ENCODE results near the gene DYNC1LI2.
A peak's percentile ranks its signal among the peaks of the same experiment; 100 is the strongest.

DYNC1LI2 gene

GRCh38 chr16:66750279-66751052 lies 943 bp downstream of the DYNC1LI2 start:
- H3K36me3 ChIP-seq (replicated peaks; ENCODE audit: insufficient read depth, low read length) = peaks cover 6% of the 10 kb centered on the region
- H3K9me3 ChIP-seq (replicated peaks; ENCODE audit: insufficient read depth, low read length) = no peaks in the 10 kb centered on the region
- peak overlapping the region; percentile 84 for H3K9ac ChIP-seq (ENCODE audit: low read length)
- 0 out of 2 replicates have a peak, but pooled peaks cover 6% of the 10 kb centered on the region for H3K27me3 ChIP-seq (replicated peaks; ENCODE audit: insufficient read depth, low read length)
- TF ChIP-seq EZH2 (optimal IDR thresholded peaks at IDR 0.05; ENCODE audit: low read depth, low read length) (no peak), EZH2phosphoT487 (IDR thresholded peaks at IDR 0.05; ENCODE audit: low read length) (no peak), CTCF (IDR thresholded peaks at IDR 0.05; ENCODE audit: low read length) (no peak)
- DNase-seq = no peak
- H3K79me2 ChIP-seq (ENCODE audit: low read length) = peaks cover 52% of the 10 kb centered on the region
- no peaks in the 10 kb centered on the region for H3K9me2 ChIP-seq (replicated peaks; ENCODE audit: insufficient read depth, low read length)
- H3K4me1 ChIP-seq (ENCODE audit: low read length) = peaks cover 48% of the 10 kb centered on the region
- H3K4me2 ChIP-seq (ENCODE audit: low read depth, low read length) = peak overlapping the region; percentile 92
- H4K20me1 ChIP-seq (ENCODE audit: insufficient read depth, low read length) = no peaks in the 10 kb centered on the region
- peaks cover 19% of the 10 kb centered on the region; the same call in 1 of the 2 replicates for H3F3A ChIP-seq (ENCODE audit: insufficient read depth, low read length)
- H3K27ac ChIP-seq (ENCODE audit: low read length) = no peak overlapping the region
- H2AFZ ChIP-seq (ENCODE audit: low read length) = peak overlapping the region; percentile 66
- H3K4me3 ChIP-seq (ENCODE audit: low read length) = peak overlapping the region; percentile 82

- peaks cover 12% of the 10 kb centered on the region for H3K36me3 ChIP-seq (replicated peaks; ENCODE audit: insufficient read depth, low read length)
- peaks cover 45% of the 10 kb centered on the region for H3K4me1 ChIP-seq (ENCODE audit: low read length)
These were observed 4.7 kb downstream of the DYNC1LI2 start for GRCh38 chr16:66746682-66747081.

GRCh38 chr16:66746048-66746447 lies 5.4 kb downstream of the DYNC1LI2 start:
- H3K4me2 ChIP-seq (ENCODE audit: low read depth, low read length) = peak overlapping the region; percentile 20; the same call in 1 of the 2 replicates
- peaks cover 78% of the 10 kb centered on the region for H3K79me2 ChIP-seq (ENCODE audit: low read length)

More at GRCh38 chr16:66746682-66747081, 4.7 kb downstream of the DYNC1LI2 start:
- Histone ChIP-seq H4K20me1 (ENCODE audit: insufficient read depth, low read length) (no peaks in the 10 kb centered on the region), H3K27ac (ENCODE audit: low read length) (peak overlapping the region; percentile 33; the same call in 1 of the 2 replicates), H3K79me2 (ENCODE audit: low read length) (peaks cover 80% of the 10 kb centered on the region), H3K4me2 (ENCODE audit: low read depth, low read length) (peak overlapping the region; percentile 20), H3F3A (ENCODE audit: insufficient read depth, low read length) (peaks cover 19% of the 10 kb centered on the region; the same call in 1 of the 2 replicates), H3K9me3 (replicated peaks; ENCODE audit: insufficient read depth, low read length) (no peaks in the 10 kb centered on the region), H3K9ac (ENCODE audit: low read length) (no peak overlapping the region), H2AFZ (ENCODE audit: low read length) (no peak overlapping the region), H3K9me2 (replicated peaks; ENCODE audit: insufficient read depth, low read length) (no peaks in the 10 kb centered on the region), H3K4me3 (ENCODE audit: low read length) (no peak overlapping the region), H3K27me3 (replicated peaks; ENCODE audit: insufficient read depth, low read length) (no peaks in the 10 kb centered on the region)
- DNase-seq = peak; percentile 70
- no peak for TF ChIP-seq EZH2phosphoT487 (IDR thresholded peaks at IDR 0.05; ENCODE audit: low read length)
- no peak for TF ChIP-seq CTCF (IDR thresholded peaks at IDR 0.05; ENCODE audit: low read length)
- TF ChIP-seq EZH2 (optimal IDR thresholded peaks at IDR 0.05; ENCODE audit: low read depth, low read length) = no peak

More at GRCh38 chr16:66746048-66746447, 5.4 kb downstream of the DYNC1LI2 start:
- peaks cover 12% of the 10 kb centered on the region for H3K36me3 ChIP-seq (replicated peaks; ENCODE audit: insufficient read depth, low read length)
- H2AFZ ChIP-seq (ENCODE audit: low read length) = no peak overlapping the region
- H3K9me3 ChIP-seq (replicated peaks; ENCODE audit: insufficient read depth, low read length) = no peaks in the 10 kb centered on the region
- H3K9ac ChIP-seq (ENCODE audit: low read length) = no peak overlapping the region
- H3F3A ChIP-seq (ENCODE audit: insufficient read depth, low read length) = peaks cover 19% of the 10 kb centered on the region; the same call in 1 of the 2 replicates
- no peaks in the 10 kb centered on the region for H4K20me1 ChIP-seq (ENCODE audit: insufficient read depth, low read length)
- H3K27me3 ChIP-seq (replicated peaks; ENCODE audit: insufficient read depth, low read length) = no peaks in the 10 kb centered on the region
- H3K4me3 ChIP-seq (ENCODE audit: low read length) = no peak overlapping the region
- peaks cover 45% of the 10 kb centered on the region for H3K4me1 ChIP-seq (ENCODE audit: low read length)
- no peak for DNase-seq
- H3K27ac ChIP-seq (ENCODE audit: low read length) = peak overlapping the region; percentile 33; the same call in 1 of the 2 replicates
- no peaks in the 10 kb centered on the region for H3K9me2 ChIP-seq (replicated peaks; ENCODE audit: insufficient read depth, low read length)
- no peak for TF ChIP-seq EZH2 (optimal IDR thresholded peaks at IDR 0.05; ENCODE audit: low read depth, low read length)
- TF ChIP-seq CTCF (IDR thresholded peaks at IDR 0.05; ENCODE audit: low read length) = no peak
- no peak for TF ChIP-seq EZH2phosphoT487 (IDR thresholded peaks at IDR 0.05; ENCODE audit: low read length)

All from MM.1S (cell line).